HepG2 (cell line): ENCODE measurements around the gene CRYBA2. TPM values are rescaled to one million over a fixed set of nuclear protein-coding genes. Genes with fewer than 3 reads are reported as not detected.

ENCODE experiments used
- ARHGAP35 ChIP-seq: sonication (generic); formaldehyde crosslinking; IDR thresholded peaks from 2 replicates; pipeline ENCODE4 v1.9.0; 2022; ENCODE audit warnings: mild to moderate bottlenecking, inconsistent platforms, moderate library complexity, missing genetic modification reagents, borderline replicate concordance
- ARNTL ChIP-seq: sonication (generic); formaldehyde crosslinking; IDR thresholded peaks from 2 replicates; pipeline ENCODE4 v1.4.0; 2020; ENCODE audit warnings: mild to moderate bottlenecking, missing genetic modification reagents
- ATF3 ChIP-seq: sonication (generic); formaldehyde crosslinking; IDR thresholded peaks from 2 replicates; pipeline ENCODE4 v1.4.0; 2020; ENCODE audit warnings: missing genetic modification reagents
- ATM ChIP-seq: fragments of 450-650 bp; IDR thresholded peaks from 2 replicates; pipeline ENCODE4 v1.7.1; 2017; ENCODE audit warnings: mild to moderate bottlenecking, borderline replicate concordance
- CENPBD1 ChIP-seq: sonication (generic); formaldehyde crosslinking; IDR thresholded peaks from 2 replicates; pipeline ENCODE4 v1.8.0; 2022; ENCODE audit warnings: missing genetic modification reagents, low read depth, mild to moderate bottlenecking, borderline replicate concordance
- ELK4 ChIP-seq: sonication (generic); formaldehyde crosslinking; IDR thresholded peaks from 2 replicates; pipeline ENCODE4 v1.9.0; 2021; ENCODE audit warnings: missing genetic modification reagents, borderline replicate concordance
- FLYWCH1 ChIP-seq: sonication (generic); formaldehyde crosslinking; IDR thresholded peaks from 2 replicates; pipeline ENCODE4 v1.8.1; 2023; ENCODE audit warnings: mild to moderate bottlenecking, missing genetic modification reagents
- FOXM1 ChIP-seq: sonication (generic); formaldehyde crosslinking; IDR thresholded peaks from 2 replicates; pipeline ENCODE4 v1.5.0; 2020; ENCODE audit warnings: missing genetic modification reagents
- MEF2D ChIP-seq: sonication (generic); formaldehyde crosslinking; IDR thresholded peaks from 2 replicates; pipeline ENCODE4 v1.5.1; 2020; ENCODE audit warnings: mild to moderate bottlenecking, missing genetic modification reagents
- RNF219 ChIP-seq: sonication (generic); formaldehyde crosslinking; IDR thresholded peaks from 2 replicates; pipeline ENCODE4 v1.5.0; 2020; ENCODE audit warnings: mild to moderate bottlenecking, missing genetic modification reagents
- SMARCC2 ChIP-seq: fragments of 450-650 bp; IDR thresholded peaks from 2 replicates; pipeline ENCODE4 v1.6.1; 2017; ENCODE audit warnings: antibody characterized with exemption, mild to moderate bottlenecking
- SMC3 ChIP-seq: IDR thresholded peaks from 2 replicates; pipeline ENCODE4 v1.6.1; 2011; ENCODE audit warnings: low read length, improper control_type of control experiment
- SP4 ChIP-seq: sonication (generic); formaldehyde crosslinking; IDR thresholded peaks from 2 replicates; pipeline ENCODE4 v1.8.1; 2023; ENCODE audit warnings: mild to moderate bottlenecking, missing genetic modification reagents
- WIZ ChIP-seq: sonication (generic); formaldehyde crosslinking; IDR thresholded peaks from 2 replicates; pipeline ENCODE4 v1.5.1; 2020; ENCODE audit warnings: mild to moderate bottlenecking, missing genetic modification reagents
- ZBTB26 ChIP-seq: IDR thresholded peaks from 2 replicates; pipeline ENCODE4 v1.6.1; 2016; ENCODE audit warnings: missing compliant biosample characterization, missing genetic modification reagents, borderline replicate concordance
- ZKSCAN8 ChIP-seq: IDR thresholded peaks from 2 replicates; pipeline ENCODE4 v1.6.1; 2016; ENCODE audit warnings: borderline replicate concordance, missing genetic modification reagents, missing compliant biosample characterization
- ZNF12 ChIP-seq: sonication (generic); formaldehyde crosslinking; IDR thresholded peaks from 2 replicates; pipeline ENCODE4 v1.5.0; 2020; ENCODE audit warnings: missing genetic modification reagents
- ZNF292 ChIP-seq: sonication (generic); formaldehyde crosslinking; IDR thresholded peaks from 2 replicates; pipeline ENCODE4 v1.8.1; 2022; ENCODE audit warnings: mild to moderate bottlenecking, low read depth, missing genetic modification reagents, borderline replicate concordance
- ZNF501 ChIP-seq: sonication (generic); formaldehyde crosslinking; IDR thresholded peaks from 2 replicates; pipeline ENCODE4 v1.5.1; 2020; ENCODE audit warnings: mild to moderate bottlenecking, moderate library complexity, missing genetic modification reagents
- ZNF580 ChIP-seq: IDR thresholded peaks from 2 replicates; pipeline ENCODE4 v1.6.1; 2016; ENCODE audit warnings: low read depth, borderline replicate concordance
- ZUFSP ChIP-seq: sonication (generic); formaldehyde crosslinking; IDR thresholded peaks from 2 replicates; pipeline ENCODE4 v1.9.0; 2021; ENCODE audit warnings: missing genetic modification reagents, mild to moderate bottlenecking, borderline replicate concordance
- polyA plus RNA-seq, 8 experiments: library from polyadenylated mRNA; depleted of rRNA in 3 of 8; stranded (reverse) in 7 of 8; unstranded in 1 of 8; fragments of >200 nt; fragmentation: Illumina TruSeq in 4 of 8; extraction: Trizol in 4 of 8; gene quantifications; 2 replicates each; pipeline versions ENCODE4 v1.2.1 to v1.2.3, GENCODE V29; 2011 to 2016; ENCODE audit warnings: low read depth in 4 of 8, missing spikeins in 1 of 8, mixed read lengths in 1 of 8; ENCODE audit not compliant: insufficient read depth in 1 of 8
- total RNA-seq, 5 experiments: library from RNA; depleted of rRNA; stranded (reverse); fragments of >200 nt; fragmentation: Illumina TruSeq; extraction: Trizol; gene quantifications; 2 replicates each; pipeline ENCODE4 v1.2.3, GENCODE V29; 2016; ENCODE audit warnings: low read depth in 1 of 5

CRYBA2 gene
- total and polyA plus RNA-seq, 2 of the 13 experiments (the other 11 are each of a cell fraction or from before 2014, with no cell fraction given) = not detected

GRCh38 chr2:219001577-219002394 is 8.6 kb upstream of the CRYBA2 start (continued):
- TF ChIP-seq RNF219 (CRISPR knock-in tag) = no peak
- no peak for TF ChIP-seq CENPBD1 (CRISPR knock-in tag)
- no peak for TF ChIP-seq SMC3
- peak; percentile 54; the same call in 1 of the 2 replicates for TF ChIP-seq ZNF292 (CRISPR knock-in tag)
- peak; percentile 88 for TF ChIP-seq ZNF12
- TF ChIP-seq ATM = no peak
- TF ChIP-seq ELK4 (CRISPR knock-in tag) = no peak
- 0 out of 2 replicates have a peak, but pooled peaks have one; percentile 22 for TF ChIP-seq ZNF501
- TF ChIP-seq ZUFSP (CRISPR knock-in tag) = no peak
- no peak for TF ChIP-seq FOXM1 (CRISPR knock-in tag)
- TF ChIP-seq ARNTL = peak; percentile 78
- no peak for TF ChIP-seq SMARCC2
- no peak for TF ChIP-seq ATF3
- no peak; the same call in 1 of the 2 replicates for TF ChIP-seq FLYWCH1 (CRISPR knock-in tag)
- TF ChIP-seq ZBTB26 = 0 out of 2 replicates have a peak, but pooled peaks have one; percentile 17
- TF ChIP-seq ZKSCAN8 (CRISPR knock-in tag) = peak; percentile 72; the same call in 1 of the 2 replicates
- peak; percentile 87 for TF ChIP-seq MEF2D (CRISPR knock-in tag)
- TF ChIP-seq SP4 (CRISPR knock-in tag) = peak; percentile 79
- TF ChIP-seq ARHGAP35 (CRISPR knock-in tag) = no peak
- TF ChIP-seq WIZ (CRISPR knock-in tag) = no peak
- no peak; the same call in 1 of the 2 replicates for TF ChIP-seq ZNF580 (CRISPR knock-in tag)
